Breast epithelium (tissue), 3 donors: ENCODE results near the gene MAP3K2.

Experiments used
- CTCF ChIP-seq, 3 donors: fragments of 450-650 bp; IDR thresholded peaks; one replicate each; pipeline ENCODE4 v1.5.1; 2016 to 2017; ENCODE audit warnings: antibody characterized with exemption in 3 of 3, mild to moderate bottlenecking in 3 of 3, moderate library complexity in 3 of 3
- POLR2A ChIP-seq: fragments of 450-650 bp; IDR thresholded peaks from one replicate; pipeline ENCODE4 v1.6.1; 2016; ENCODE audit warnings: antibody characterized with exemption, mild to moderate bottlenecking, moderate library complexity
- POLR2AphosphoS5 ChIP-seq, 3 donors: sonication (generic); formaldehyde crosslinking; IDR thresholded peaks; one replicate each; pipeline ENCODE4 v1.6.1; 2017; ENCODE audit warnings: antibody characterized with exemption in 3 of 3

- TF ChIP-seq CTCF (IDR thresholded peaks at IDR 0.05) (no peak), POLR2A (no peak), POLR2AphosphoS5 (IDR thresholded peaks at IDR 0.05) (no peak)
Observed at GRCh38 chr2:127427376-127428056, 39.7 kb upstream of the MAP3K2 start.
